Ishikawa (cell line): ENCODE results near the gene MARCHF10.

Experiments
- CEBPB ChIP-seq: IDR thresholded peaks from 2 replicates; pipeline ENCODE4 v1.6.1; 2012
- CREB1 ChIP-seq: IDR thresholded peaks from 2 replicates; pipeline ENCODE4 v1.6.1; 2012; ENCODE audit warnings: low read depth
- EGR1 ChIP-seq: IDR thresholded peaks from 2 replicates; pipeline ENCODE4 v1.6.1; 2012
- EP300 ChIP-seq: IDR thresholded peaks from 2 replicates; pipeline ENCODE4 v1.6.1; 2012; ENCODE audit warnings: borderline replicate concordance
- FOXM1 ChIP-seq: IDR thresholded peaks from 2 replicates; pipeline ENCODE4 v1.6.1; 2012; ENCODE audit warnings: low read depth, borderline replicate concordance
- MAX ChIP-seq: IDR thresholded peaks from 2 replicates; pipeline ENCODE4 v1.6.1; 2012
- NFIC ChIP-seq: IDR thresholded peaks from 2 replicates; pipeline ENCODE4 v1.6.1; 2012
- RAD21 ChIP-seq: IDR thresholded peaks from 2 replicates; pipeline ENCODE4 v1.6.1; 2012; ENCODE audit warnings: low read depth
- REST ChIP-seq: IDR thresholded peaks from 2 replicates; pipeline ENCODE4 v1.6.1; 2012; ENCODE audit warnings: low read depth, mild to moderate bottlenecking
- TAF1 ChIP-seq: IDR thresholded peaks from 2 replicates; pipeline ENCODE4 v1.6.1; 2012; ENCODE audit warnings: low read depth, mild to moderate bottlenecking
- TCF12 ChIP-seq: IDR thresholded peaks from 2 replicates; pipeline ENCODE4 v1.6.1; 2012; ENCODE audit warnings: low read depth
- TEAD4 ChIP-seq: IDR thresholded peaks from 2 replicates; pipeline ENCODE4 v1.6.1; 2012
- USF1 ChIP-seq: IDR thresholded peaks from 2 replicates; pipeline ENCODE4 v1.6.1; 2012
- YY1 ChIP-seq: IDR thresholded peaks from 2 replicates; pipeline ENCODE4 v1.6.1; 2012; ENCODE audit warnings: low read depth
- ZBTB7A ChIP-seq: IDR thresholded peaks from 2 replicates; pipeline ENCODE4 v1.6.1; 2012; ENCODE audit warnings: low read depth

Gene MARCHF10

GRCh38 chr17:62701706-62702085 lies 106.4 kb downstream of the MARCHF10 start:
- no peak for TF ChIP-seq RAD21
- TF ChIP-seq EP300 = no peak
- no peak for TF ChIP-seq EGR1

GRCh38 chr17:62700964-62701705 lies 107.0 kb downstream of the MARCHF10 start:
- no peak for TF ChIP-seq CEBPB
- TF ChIP-seq EGR1 = no peak
- no peak for TF ChIP-seq TEAD4
- no peak for TF ChIP-seq EP300
- no peak for TF ChIP-seq USF1
- no peak for TF ChIP-seq FOXM1

- TF ChIP-seq EP300 = no peak
- TF ChIP-seq CREB1 = no peak
- TF ChIP-seq USF1 = no peak
- TF ChIP-seq TEAD4 = no peak
- TF ChIP-seq MAX = no peak
- TF ChIP-seq TCF12 = no peak
- no peak for TF ChIP-seq RAD21
- no peak for TF ChIP-seq ZBTB7A
- TF ChIP-seq FOXM1 = no peak
- TF ChIP-seq YY1 = no peak
- TF ChIP-seq REST = no peak
- TF ChIP-seq TAF1 = no peak
- no peak for TF ChIP-seq EGR1
- TF ChIP-seq NFIC = no peak
- TF ChIP-seq CEBPB = no peak
Measured at GRCh38 chr17:62696726-62697490, 111.2 kb downstream of the MARCHF10 start.

GRCh38 chr17:62696256-62696655 lies 111.9 kb downstream of the MARCHF10 start:
- TF ChIP-seq TAF1 (no peak), CREB1 (no peak), EGR1 (no peak), CEBPB (no peak), USF1 (no peak), NFIC (no peak), FOXM1 (no peak), MAX (no peak), RAD21 (no peak)

GRCh38 chr17:62693616-62694409 lies 114.3 kb downstream of the MARCHF10 start:
- no peak for TF ChIP-seq MAX
- TF ChIP-seq ZBTB7A = no peak
- no peak for TF ChIP-seq NFIC
- TF ChIP-seq EGR1 = no peak
- no peak for TF ChIP-seq TCF12
- no peak for TF ChIP-seq USF1
- no peak for TF ChIP-seq TEAD4
- TF ChIP-seq CEBPB = no peak

GRCh38 chr17:62692721-62693431 lies 115.2 kb downstream of the MARCHF10 start:
- TF ChIP-seq RAD21 (0 out of 2 replicates have a peak, but pooled peaks have one; percentile 16), ZBTB7A (no peak)
